Measurements from ENCODE around the gene ACVRL1. TPM values are rescaled to one million over a fixed set of nuclear protein-coding genes. Genes with fewer than 3 reads are reported as not detected.

Gene ACVRL1
- total RNA-seq, 1 donor: 9.8 TPM

- peak; percentile 61 for DNase-seq (ENCODE audit: insufficient read length, low spot score, missing footprints)
- Histone ChIP-seq H3K27ac (ENCODE audit: low read depth, low read length) (no peak overlapping the region), H3K27me3 (ENCODE audit: insufficient read depth, low read length) (no peaks in the 10 kb centered on the region), H3K36me3 (ENCODE audit: insufficient read depth, low read length) (no peaks in the 10 kb centered on the region), H3K79me2 (ENCODE audit: insufficient read depth, low read length) (no peaks in the 10 kb centered on the region), H3K4me2 (ENCODE audit: insufficient read depth, low read length) (no peak overlapping the region), H2AFZ (ENCODE audit: low read length) (no peak overlapping the region), H3K9me3 (ENCODE audit: low read depth, low read length) (no peaks in the 10 kb centered on the region), H3K4me1 (ENCODE audit: insufficient read depth, low read length) (peaks cover 18% of the 10 kb centered on the region), H4K20me1 (ENCODE audit: insufficient read depth, low read length) (no peaks in the 10 kb centered on the region), H3K4me3 (ENCODE audit: insufficient read depth, low read length) (no peak overlapping the region)
- TF ChIP-seq CTCF (IDR thresholded peaks at IDR 0.05; ENCODE audit: extremely low read depth, low read depth, low read length): no peak
These were observed 17.2 kb upstream of the ACVRL1 start for GRCh38 chr12:51890133-51890464.

- Histone ChIP-seq H3K9me3 (ENCODE audit: low read depth, low read length) (no peaks in the 10 kb centered on the region), H4K20me1 (ENCODE audit: insufficient read depth, low read length) (no peaks in the 10 kb centered on the region), H3K79me2 (ENCODE audit: insufficient read depth, low read length) (no peaks in the 10 kb centered on the region), H2AFZ (ENCODE audit: low read length) (no peak overlapping the region), H3K4me2 (ENCODE audit: insufficient read depth, low read length) (no peak overlapping the region), H3K27me3 (ENCODE audit: insufficient read depth, low read length) (no peaks in the 10 kb centered on the region), H3K4me1 (ENCODE audit: insufficient read depth, low read length) (peaks cover 16% of the 10 kb centered on the region), H3K27ac (ENCODE audit: low read depth, low read length) (no peak overlapping the region), H3K4me3 (ENCODE audit: insufficient read depth, low read length) (no peak overlapping the region), H3K36me3 (ENCODE audit: insufficient read depth, low read length) (no peaks in the 10 kb centered on the region)
- no peak for DNase-seq (ENCODE audit: insufficient read length, low spot score, missing footprints)
- TF ChIP-seq CTCF (IDR thresholded peaks at IDR 0.05; ENCODE audit: extremely low read depth, low read depth, low read length): no peak
These were observed 16.7 kb upstream of the ACVRL1 start for GRCh38 chr12:51890511-51891171.

GRCh38 chr12:51891843-51892242 lies 15.5 kb upstream of the ACVRL1 start:
- no peaks in the 10 kb centered on the region for H4K20me1 ChIP-seq (ENCODE audit: insufficient read depth, low read length)
- no peaks in the 10 kb centered on the region for H3K27me3 ChIP-seq (ENCODE audit: insufficient read depth, low read length)
- no peak overlapping the region for H3K27ac ChIP-seq (ENCODE audit: low read depth, low read length)
- H3K79me2 ChIP-seq (ENCODE audit: insufficient read depth, low read length): no peaks in the 10 kb centered on the region
- H3K9me3 ChIP-seq (ENCODE audit: low read depth, low read length): no peaks in the 10 kb centered on the region
- H3K36me3 ChIP-seq (ENCODE audit: insufficient read depth, low read length): no peaks in the 10 kb centered on the region
- no peak overlapping the region for H2AFZ ChIP-seq (ENCODE audit: low read length)
- H3K4me1 ChIP-seq (ENCODE audit: insufficient read depth, low read length): peaks cover 4% of the 10 kb centered on the region
- TF ChIP-seq CTCF (IDR thresholded peaks at IDR 0.05; ENCODE audit: extremely low read depth, low read depth, low read length): peak; percentile 46
- H3K4me2 ChIP-seq (ENCODE audit: insufficient read depth, low read length): no peak overlapping the region
- peak; percentile 91 for DNase-seq (ENCODE audit: insufficient read length, low spot score, missing footprints)
- no peak overlapping the region for H3K4me3 ChIP-seq (ENCODE audit: insufficient read depth, low read length)

DNA sequence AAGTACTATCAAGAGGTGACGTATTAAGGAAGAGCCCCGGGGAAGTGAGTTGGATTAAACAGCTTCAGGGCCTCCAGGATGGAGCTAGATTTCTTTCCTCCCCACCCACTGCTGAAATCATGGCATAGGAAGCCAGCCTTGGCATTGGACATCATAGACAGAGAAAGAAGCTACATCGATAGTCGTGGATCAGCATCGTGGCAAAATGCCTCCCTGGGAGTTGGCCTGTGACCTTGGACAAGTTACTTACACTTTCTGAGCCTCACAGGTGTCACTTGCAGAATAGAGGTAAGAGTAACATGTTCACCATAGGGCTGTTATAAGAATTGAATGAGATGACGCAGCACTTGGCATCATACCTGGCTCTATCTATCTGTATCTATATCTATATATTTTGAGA lies 13.5 kb upstream of the ACVRL1 start:
- DNase-seq (ENCODE audit: insufficient read length, low spot score, missing footprints): no peak
- Histone ChIP-seq H3K4me2 (ENCODE audit: insufficient read depth, low read length) (no peak overlapping the region), H3K79me2 (ENCODE audit: insufficient read depth, low read length) (no peaks in the 10 kb centered on the region), H4K20me1 (ENCODE audit: insufficient read depth, low read length) (no peaks in the 10 kb centered on the region), H3K36me3 (ENCODE audit: insufficient read depth, low read length) (no peaks in the 10 kb centered on the region), H3K27me3 (ENCODE audit: insufficient read depth, low read length) (no peaks in the 10 kb centered on the region), H3K4me1 (ENCODE audit: insufficient read depth, low read length) (peaks cover 6% of the 10 kb centered on the region), H2AFZ (ENCODE audit: low read length) (no peak overlapping the region), H3K4me3 (ENCODE audit: insufficient read depth, low read length) (no peak overlapping the region), H3K27ac (ENCODE audit: low read depth, low read length) (no peak overlapping the region), H3K9me3 (ENCODE audit: low read depth, low read length) (no peaks in the 10 kb centered on the region)
- no peak for TF ChIP-seq CTCF (IDR thresholded peaks at IDR 0.05; ENCODE audit: extremely low read depth, low read depth, low read length)
